Measurements from ENCODE around the gene ACACA.

GRCh38 chr17:37246085-37246484 is 160.6 kb downstream of the ACACA start:
- TF ChIP-seq EZH2 (IDR thresholded peaks at IDR 0.05; ENCODE audit: low read length, missing control alignments) = no peak
- no peak for TF ChIP-seq CTCF (conservative IDR thresholded peaks at IDR 0.05 in 1 of 2, IDR thresholded peaks at IDR 0.05 in 1 of 2; ENCODE audit: low read depth in 1 of 2, low read length in 2 of 2)

Measured in fibroblast of lung (primary cell).